ENCODE measurements around the gene TMEM258.
A peak's percentile ranks its signal among the peaks of the same experiment; 100 is the strongest.

GRCh38 chr11:61816736-61817455 is 24.5 kb upstream of the TMEM258 start, which contains the start of gene FADS1:
- TF ChIP-seq CTCF (conservative IDR thresholded peaks at IDR 0.05 in 1 of 2, IDR thresholded peaks at IDR 0.05 in 1 of 2; ENCODE audit: extremely low read depth in 1 of 2, insufficient read depth in 1 of 2, low read depth in 1 of 2, low read length in 2 of 2) (peak; percentile 20 to 60), EZH2 (IDR thresholded peaks at IDR 0.05; ENCODE audit: borderline replicate concordance, low read length) (no peak)
